Measurements from ENCODE around the gene SLC17A9. TPM values are rescaled to one million over a fixed set of nuclear protein-coding genes. Genes with fewer than 3 reads are reported as not detected.

SLC17A9 gene
- total and polyA plus RNA-seq, 12 donors: 0.17 to 69.1 (median 2.9) TPM

DNA sequence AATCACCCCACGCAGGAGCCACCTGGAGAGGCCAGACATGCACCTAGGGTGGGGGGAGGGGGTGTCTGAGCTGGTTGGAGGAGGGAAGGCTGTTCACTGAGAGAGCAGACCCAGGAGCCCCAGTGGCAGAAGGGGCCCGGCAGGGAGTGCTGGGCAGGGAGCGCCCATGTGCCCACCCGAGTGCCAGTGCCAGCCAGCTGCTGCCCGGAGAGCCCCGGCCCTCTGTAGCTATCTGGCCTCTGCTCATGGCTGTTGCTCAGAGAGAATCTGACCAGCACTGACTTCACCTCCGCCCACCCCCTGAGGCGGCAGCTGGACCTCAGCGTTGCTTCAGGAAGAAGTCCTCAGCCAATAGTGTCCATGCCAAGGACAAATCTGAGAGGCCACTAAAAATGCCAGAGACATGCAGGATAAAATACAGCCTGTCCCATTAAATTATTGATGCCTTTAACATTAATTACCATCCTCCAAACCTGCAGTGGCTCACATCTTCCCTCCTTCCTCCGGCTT is 22.8 kb downstream of the SLC17A9 start:
- Histone ChIP-seq H3K27ac (no peak overlapping the region), H3K36me3 (replicated peaks in 1 of 2) (no peaks in the 10 kb centered on the region), H3K27me3 (peaks cover 69% of the 10 kb centered on the region), H3K4me3 (no peak overlapping the region), H3K9me3 (replicated peaks in 1 of 3) (no peaks in the 10 kb centered on the region), H3K4me1 (replicated peaks in 1 of 2) (peaks cover 0 to 8% of the 10 kb centered on the region in 2 donors)
- DNase-seq: no peak
- 62 to 70% (median 66%) methylated on average over 8 to 10 of the region's 10 CpGs for WGBS, 4 donors
- TF ChIP-seq, protein P1, sequence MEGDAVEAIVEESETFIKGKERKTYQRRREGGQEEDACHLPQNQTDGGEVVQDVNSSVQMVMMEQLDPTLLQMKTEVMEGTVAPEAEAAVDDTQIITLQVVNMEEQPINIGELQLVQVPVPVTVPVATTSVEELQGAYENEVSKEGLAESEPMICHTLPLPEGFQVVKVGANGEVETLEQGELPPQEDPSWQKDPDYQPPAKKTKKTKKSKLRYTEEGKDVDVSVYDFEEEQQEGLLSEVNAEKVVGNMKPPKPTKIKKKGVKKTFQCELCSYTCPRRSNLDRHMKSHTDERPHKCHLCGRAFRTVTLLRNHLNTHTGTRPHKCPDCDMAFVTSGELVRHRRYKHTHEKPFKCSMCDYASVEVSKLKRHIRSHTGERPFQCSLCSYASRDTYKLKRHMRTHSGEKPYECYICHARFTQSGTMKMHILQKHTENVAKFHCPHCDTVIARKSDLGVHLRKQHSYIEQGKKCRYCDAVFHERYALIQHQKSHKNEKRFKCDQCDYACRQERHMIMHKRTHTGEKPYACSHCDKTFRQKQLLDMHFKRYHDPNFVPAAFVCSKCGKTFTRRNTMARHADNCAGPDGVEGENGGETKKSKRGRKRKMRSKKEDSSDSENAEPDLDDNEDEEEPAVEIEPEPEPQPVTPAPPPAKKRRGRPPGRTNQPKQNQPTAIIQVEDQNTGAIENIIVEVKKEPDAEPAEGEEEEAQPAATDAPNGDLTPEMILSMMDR (IDR thresholded peaks at IDR 0.05): no peak
- TF ChIP-seq POLR2A (IDR thresholded peaks at IDR 0.05): no peak
- intact Hi-C loops (cut with DNase I): no loop called here

DNA sequence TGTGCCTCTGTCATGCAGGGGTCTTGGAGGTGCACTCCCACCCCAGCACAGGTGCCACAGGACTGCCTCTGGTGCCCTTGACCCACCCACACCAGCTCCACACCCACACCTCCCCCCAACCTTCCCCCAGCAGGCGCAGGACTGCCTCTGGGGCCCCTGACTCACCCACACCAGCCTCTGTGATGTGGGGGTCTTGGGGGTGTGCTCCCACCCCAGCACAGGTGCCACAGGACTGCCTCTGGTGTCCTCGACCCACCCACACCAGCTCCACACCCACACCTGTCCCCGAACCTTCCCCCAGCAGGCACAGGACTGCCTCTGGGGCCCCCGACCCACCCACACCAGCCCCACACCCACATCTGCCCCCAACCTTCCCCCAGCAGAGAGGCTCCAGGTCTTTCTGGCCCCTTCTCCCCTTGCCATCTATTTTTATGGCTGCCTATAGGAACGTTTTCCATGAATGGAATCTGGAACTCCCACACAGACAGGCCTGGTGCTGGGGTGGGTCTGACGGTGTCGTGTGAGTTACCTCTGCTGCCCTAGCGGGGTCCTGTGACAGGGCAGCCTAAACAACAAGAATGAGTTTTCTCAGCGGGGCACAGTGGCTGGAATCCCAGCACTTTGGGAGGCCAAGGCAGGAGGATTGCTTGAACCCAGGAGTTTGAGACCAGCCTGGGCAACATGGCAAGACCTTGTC is 23.5 kb downstream of the SLC17A9 start:
- intact Hi-C loops (cut with DNase I): no loop called here
- Histone ChIP-seq H3K27ac (no peak overlapping the region), H3K27me3 (peaks cover 74% of the 10 kb centered on the region), H3K36me3 (replicated peaks in 1 of 2) (no peaks in the 10 kb centered on the region), H3K4me3 (no peak overlapping the region), H3K4me1 (replicated peaks in 1 of 2) (peaks cover 0 to 8% of the 10 kb centered on the region in 2 donors), H3K9me3 (replicated peaks in 1 of 3) (no peaks in the 10 kb centered on the region)
- DNase-seq: no peak
- TF ChIP-seq, protein P1 (IDR thresholded peaks at IDR 0.05): no peak
- no peak for TF ChIP-seq POLR2A (IDR thresholded peaks at IDR 0.05)
- 47 to 75% (median 61%) methylated on average over 6 to 9 of the region's 9 CpGs for WGBS, 4 donors

DNA sequence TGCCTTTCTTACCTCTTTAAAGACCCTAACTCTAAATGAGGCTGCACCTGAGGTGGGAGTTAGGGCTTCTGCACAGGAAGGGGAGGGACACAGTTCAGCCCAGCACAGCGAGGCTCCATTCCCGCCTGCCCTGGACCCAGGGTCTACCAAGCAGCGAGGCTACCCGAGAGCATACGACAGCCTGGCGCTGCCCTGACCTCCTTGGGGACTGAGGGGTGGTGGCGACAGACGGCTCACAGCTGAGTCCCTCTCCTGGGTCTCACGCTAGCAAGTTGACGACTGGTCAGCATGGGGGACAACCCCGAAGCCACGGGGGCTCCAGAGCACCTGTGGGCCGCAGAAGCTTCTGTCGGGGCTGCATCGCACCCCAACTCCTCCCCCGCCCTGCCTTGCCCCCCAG is 24.4 kb downstream of the SLC17A9 start:
- intact Hi-C loops (cut with DNase I): no loop called here
- Histone ChIP-seq H3K9me3 (replicated peaks in 1 of 3) (no peaks in the 10 kb centered on the region), H3K4me1 (replicated peaks in 1 of 2) (peaks cover 0 to 8% of the 10 kb centered on the region in 2 donors), H3K27ac (no peak overlapping the region), H3K27me3 (peaks cover 79% of the 10 kb centered on the region), H3K36me3 (replicated peaks in 1 of 2) (no peaks in the 10 kb centered on the region), H3K4me3 (no peak overlapping the region)
- WGBS, 4 donors: 83 to 86% (median 84%) methylated on average over 10 to 16 of the region's 16 CpGs
- DNase-seq: no peak
- no peak for TF ChIP-seq POLR2A (IDR thresholded peaks at IDR 0.05)
- TF ChIP-seq, protein P1 (IDR thresholded peaks at IDR 0.05): no peak

DNA sequence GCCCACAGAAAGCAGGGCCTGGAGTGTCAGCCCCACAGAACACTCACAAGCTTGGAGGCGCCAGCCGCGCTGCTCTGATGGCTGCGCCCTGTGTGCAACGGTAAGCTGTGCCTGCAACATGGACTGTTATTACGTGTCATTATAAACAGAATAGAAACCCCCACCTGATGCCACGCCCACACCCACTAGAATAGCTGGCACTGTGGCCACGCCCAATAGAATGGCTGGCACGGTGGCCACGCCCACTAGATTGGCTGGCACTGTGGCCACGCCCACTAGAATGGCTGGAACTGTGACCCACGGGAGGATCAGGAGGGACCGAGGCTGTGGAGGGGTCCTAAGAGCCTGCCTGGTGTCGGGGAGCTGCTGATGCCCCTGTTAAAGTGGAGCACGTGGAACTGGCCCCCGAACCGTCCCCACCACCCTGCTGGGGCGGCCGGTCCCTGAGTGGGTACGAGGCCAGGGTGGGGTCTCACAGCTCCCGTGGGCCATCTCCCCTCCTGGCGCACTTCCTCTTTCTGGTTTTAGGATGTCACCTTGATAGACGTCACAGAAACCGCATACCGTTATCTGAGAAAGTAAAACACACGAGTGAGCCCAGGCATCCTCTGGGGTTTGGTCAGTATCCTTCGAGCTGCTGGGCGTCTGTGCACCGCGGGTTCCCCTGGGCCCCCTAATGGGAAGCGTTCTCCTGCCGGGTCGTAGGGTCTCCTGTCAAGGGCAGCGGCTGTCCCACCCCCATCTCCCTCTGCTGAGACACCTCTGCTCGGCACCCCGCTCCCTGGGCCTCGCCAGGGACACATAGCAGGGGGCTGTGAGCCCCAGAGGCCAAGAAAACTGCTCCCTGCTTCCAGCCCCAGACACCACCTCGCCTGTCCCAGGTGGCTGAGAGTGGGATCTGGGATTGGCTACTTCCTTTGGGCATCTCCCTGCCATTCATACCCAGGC is 25.4 kb downstream of the SLC17A9 start:
- H3K36me3 ChIP-seq (replicated peaks in 1 of 2): no peaks in the 10 kb centered on the region
- peaks cover 0 to 2% of the 10 kb centered on the region in 2 donors for H3K4me1 ChIP-seq (replicated peaks in 1 of 2)
- no peaks in the 10 kb centered on the region for H3K9me3 ChIP-seq (replicated peaks in 1 of 3)
- H3K27me3 ChIP-seq: peaks cover 85% of the 10 kb centered on the region
- TF ChIP-seq, protein P1 (IDR thresholded peaks at IDR 0.05): no peak
- TF ChIP-seq POLR2A (IDR thresholded peaks at IDR 0.05): no peak
- peak in 1 of 7 donors; percentile 18 for DNase-seq
- 44 to 61% (median 59%) methylated on average over 18 to 38 of the region's 38 CpGs for WGBS, 4 donors
- no peak overlapping the region for H3K4me3 ChIP-seq
- intact Hi-C loops (cut with DNase I): no loop called here
- no peak overlapping the region for H3K27ac ChIP-seq

Measured in adrenal gland (tissue), 12 donors.